NCI-H748 (cell line): ENCODE data around the gene CDX2.
"Not testable (repeated sequence)": the region's sequence is repeated elsewhere in the genome, so short reads cannot be mapped to it uniquely, and the experiment has no call there.

ENCODE experiments used
- DNase-seq: peaks from one replicate; lab custom pipeline; 2025; ENCODE audit not compliant: unreplicated experiment; lab: John Stamatoyannopoulos, UW

CDX2 gene

DNA sequence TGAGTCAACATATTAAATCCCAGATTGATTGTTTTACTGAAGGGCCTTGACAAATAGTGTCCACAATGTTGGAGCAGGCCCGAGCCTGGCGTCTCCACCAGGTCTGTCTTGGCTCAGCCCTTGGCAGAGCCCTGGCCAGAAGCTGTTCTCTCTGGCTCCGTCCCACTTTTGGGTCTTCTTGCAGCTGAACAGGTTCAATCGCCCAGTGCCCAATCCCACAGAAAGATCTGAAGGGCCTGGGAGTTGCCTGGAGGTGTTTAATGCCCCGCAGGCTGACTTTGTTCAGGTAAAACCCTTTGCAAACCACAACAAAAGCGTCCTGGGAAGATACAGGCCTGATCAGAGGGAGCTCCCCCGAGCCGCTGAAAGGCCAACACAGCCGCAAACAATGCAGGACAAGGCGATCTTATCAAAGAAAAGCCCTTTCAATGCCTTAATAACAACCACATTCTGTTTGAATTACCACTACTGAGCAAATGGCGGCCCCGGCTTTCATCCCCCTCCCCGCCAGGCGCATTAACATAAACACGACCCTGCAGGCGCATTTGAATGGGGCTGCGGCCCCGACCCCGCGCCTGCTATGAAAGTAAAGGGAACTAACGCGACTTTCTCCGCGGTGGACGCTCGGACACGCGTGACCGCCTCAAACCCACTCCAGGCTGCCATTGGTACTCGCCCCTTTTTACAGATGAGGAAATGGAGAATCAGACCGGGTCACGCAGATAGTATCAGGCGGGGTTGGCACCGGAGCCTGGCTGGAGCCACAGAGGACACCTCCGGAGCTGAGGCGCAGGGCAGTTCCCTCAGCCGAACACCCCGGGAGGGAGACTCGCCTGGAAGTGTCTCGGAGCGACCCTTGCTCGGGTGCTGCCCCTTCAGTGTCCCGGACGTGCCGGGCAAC is 3.1 kb downstream of the CDX2 start:
- DNase-seq: peak; percentile 80

DNA sequence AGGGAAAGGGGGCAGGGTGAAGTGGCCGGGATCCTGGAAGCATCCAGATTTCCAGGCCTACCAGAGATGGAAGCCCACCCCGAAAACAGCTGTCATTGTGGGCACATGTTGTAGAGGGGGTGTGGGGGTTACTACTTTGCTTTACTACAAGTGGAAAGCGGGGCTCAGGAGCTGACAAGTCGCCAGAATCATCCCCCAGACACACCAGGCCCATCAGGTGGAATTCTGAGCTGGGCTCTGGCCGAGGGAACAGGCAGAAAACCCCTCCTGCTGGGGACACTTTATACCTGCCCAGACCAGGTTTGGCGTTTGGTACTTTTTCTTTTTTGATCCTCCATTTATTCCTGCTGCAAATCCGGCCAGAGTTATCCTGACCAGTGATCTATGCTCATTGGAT is 3.8 kb downstream of the CDX2 start:
- DNase-seq: no peak

DNA sequence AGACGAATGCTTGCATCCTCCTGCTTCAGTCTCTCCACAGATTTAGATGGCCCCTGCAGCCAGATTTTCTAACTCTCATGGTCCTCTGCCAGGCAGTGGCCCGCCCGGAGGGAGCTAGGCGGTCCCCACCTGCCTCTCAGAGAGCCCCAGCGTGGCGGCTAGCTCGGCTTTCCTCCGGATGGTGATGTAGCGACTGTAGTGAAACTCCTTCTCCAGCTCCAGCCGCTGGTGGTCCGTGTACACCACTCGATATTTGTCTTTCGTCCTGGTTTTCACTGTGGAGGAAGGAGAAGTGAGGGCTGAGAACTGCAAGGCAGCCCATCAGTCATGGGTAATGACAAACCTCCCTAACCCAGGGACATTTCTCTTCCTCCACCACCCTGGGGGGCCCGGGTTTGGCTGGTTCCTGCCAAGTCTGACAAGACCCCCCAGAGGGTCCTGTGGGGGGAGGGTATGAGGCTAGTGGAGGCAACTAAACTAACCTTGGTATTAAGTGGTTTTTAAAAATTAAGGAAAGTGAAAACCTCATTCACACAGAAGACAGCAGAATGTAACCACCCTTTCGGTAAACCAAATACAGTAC is 4.3 kb downstream of the CDX2 start:
- no peak for DNase-seq

DNA sequence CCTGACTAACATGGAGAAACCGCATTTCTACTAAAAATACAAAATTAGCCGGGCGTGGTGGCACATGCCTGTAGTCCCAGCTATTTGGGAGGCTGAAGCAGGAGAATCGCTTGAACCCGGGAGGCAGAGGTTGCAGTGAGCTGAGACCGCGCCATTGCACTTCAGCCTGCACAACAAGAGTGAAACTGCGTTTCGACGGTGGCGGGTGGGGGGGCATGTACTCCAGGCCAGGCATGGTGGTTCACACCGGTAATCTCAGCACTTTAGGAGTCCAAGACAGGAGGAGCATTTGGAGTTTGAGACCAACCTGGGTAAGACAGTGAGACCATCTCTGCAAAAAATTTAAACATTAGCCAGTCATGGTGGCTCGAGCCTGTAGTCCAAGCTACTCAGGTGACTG is 4.9 kb downstream of the CDX2 start:
- DNase-seq: not testable (repeated sequence)

DNA sequence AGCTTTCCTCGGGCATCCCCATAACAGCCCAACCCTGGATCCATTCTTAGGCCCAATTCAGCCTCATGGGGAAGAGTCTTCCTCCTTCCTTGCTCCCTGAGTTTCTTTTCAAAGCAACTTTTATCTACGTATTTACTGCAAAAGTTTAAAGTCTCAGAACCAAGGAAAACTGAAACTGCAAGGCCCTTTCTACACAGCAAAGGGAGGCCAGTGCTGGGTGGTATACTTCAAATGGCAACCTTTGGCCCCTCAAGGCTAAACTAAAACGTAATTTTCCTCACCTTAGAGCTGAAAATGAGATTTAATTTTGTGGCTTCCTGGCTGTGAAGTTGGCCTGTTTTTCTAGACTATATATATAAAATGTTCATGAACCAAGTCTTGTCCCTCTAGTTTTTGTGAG is 5.6 kb downstream of the CDX2 start:
- DNase-seq: no peak

DNA sequence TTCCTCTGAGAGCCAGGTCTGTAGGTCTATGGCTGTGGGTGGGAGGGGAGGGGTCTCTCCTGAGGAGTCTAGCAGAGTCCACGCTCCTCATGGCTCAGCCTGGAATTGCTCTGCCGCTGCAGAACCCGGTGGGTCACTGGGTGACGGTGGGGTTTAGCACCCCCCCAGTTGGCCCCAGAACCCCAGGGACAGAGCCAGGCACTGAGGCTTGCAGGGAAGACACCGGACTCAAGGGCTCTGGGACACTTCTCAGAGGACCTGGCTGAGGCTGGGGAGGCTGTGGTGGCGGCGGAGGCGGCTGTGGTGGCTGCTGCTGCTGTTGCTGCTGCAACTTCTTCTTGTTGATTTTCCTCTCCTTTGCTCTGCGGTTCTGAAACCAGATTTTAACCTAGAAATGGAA is 6.1 kb downstream of the CDX2 start:
- DNase-seq: no peak

DNA sequence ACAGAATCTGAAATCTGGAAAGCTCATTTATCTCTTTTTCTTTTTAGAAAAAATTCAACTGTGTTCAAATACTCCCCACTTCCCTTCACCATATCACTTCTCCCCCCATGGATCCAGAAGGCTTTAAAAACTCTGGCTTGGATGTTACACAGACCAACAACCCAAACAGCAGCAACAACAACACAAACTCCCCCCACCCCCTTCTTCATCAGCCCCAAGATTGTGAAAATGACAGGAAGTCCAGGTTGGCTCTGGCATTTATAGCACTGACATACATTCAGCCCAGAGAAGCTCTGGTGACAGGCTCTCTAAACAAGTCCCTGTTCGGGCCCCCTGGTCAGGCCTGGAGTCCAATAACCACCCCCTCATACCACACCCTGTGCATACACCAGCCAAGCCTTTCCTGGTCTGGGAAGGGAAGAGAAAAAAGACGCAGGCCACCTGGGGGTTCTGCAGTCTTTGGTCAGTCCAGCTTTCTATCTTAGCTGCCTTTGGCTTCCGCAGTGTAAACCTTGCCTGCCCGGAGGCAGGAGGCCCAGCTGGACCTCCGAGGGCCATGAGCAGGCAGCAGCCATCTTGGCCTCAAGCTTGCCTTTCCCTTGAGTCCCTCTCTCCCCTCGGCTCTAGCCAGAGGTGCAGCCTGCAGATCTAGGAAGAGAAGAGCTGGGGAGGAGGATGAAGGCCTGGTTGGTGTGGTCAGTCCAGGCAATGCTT is 6.8 kb downstream of the CDX2 start:
- DNase-seq: no peak

DNA sequence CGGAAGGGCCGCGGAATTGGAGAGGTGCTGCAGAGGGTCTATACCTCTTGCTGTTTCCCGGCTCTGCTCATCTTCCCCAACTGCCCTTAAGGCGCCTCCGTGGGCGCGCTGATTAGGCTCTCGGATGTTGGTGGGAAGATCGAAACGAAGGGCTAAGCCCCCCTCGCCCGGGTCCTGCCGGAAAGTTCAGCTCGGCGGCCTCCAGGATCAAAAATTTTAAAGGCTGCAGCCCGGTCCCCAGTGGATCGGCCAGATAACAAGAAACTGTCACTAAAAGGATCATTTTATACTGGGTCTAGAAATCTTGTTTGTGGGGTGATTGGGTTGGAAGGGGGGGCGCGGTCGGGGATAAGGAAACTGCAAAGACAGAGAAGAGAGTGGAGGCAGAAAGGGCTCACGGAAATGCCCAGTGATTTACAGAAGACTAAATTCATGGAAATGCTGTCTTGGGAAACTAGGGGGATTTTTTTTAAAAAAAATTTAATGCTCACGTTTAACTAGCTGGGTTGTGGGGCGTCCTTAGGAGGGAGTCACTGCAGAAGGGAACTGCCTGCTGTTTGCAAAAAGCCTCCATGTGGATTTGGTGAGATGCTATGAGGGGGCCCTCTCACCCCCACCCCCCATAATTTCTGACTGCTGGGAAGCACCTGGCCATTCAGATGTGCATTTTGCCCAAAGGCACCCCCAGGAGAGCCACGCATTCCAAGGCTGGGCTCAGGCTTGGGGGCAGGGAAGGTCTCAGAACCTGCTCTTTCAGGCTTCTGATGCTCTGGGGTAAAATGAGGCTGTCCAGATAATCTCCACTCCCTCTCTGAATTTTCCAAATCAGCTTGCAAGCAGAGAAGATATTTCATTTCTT is 7.7 kb downstream of the CDX2 start:
- DNase-seq: peak; percentile 52

DNA sequence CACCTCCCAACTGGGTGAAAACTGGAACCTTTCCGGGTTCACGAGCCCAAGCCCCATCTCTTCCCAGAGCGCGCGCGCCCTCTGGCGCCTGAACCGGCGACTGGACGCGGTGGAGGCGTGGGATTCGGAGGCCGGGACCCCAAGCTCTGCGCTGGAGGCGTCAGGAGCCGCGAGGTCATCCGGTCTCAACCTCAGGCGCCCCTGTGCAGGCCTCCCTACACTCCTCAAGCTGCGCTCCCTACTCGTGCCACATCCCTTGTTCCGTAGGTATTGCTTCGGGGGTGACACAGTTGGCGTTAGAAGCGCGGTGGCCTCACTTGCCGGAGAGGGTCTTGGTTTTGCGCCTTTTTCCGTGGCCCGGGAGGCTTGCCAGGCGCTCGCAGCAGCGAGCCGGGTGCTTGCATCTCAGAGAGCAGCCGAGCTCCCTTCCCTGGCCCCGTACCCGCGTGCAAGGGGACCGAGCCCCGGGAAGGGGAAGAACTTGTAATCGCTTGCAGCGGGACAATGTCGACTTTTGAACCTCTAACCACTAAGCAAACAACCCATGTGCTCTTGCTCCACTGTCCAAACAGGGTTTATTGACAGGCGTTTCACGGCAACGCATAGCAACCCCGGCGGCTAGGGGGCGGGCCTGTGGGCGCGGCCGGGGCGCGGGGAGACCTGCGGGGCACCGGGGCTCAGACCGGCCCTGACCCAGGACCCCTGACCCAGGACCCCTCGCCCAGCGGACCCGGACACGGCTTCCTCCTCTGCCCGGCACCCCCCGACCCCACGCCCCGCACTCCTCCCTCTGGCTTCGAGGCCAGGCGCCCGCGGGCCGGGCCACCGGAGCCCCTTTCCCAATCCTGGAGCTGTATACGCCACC is 8.5 kb downstream of the CDX2 start:
- peak; percentile 93 for DNase-seq

DNA sequence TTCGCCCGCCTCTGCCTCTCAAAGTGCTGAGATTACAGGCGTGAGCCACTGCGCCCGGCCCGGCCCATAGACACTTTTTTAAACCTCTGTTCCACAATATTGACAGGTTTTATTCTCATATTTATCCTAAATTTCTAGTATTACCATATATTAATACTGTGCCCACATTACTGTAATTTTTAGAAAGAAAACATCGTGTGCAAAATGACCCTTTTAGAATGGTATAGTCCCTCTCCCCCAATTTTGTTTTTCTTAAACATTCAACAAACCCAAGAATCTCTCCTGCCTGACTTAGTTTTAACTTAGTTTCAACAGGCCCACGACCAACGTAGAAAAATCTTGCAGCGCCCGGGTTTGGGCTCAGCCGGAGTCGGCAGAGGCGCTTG is 9.1 kb downstream of the CDX2 start:
- no peak for DNase-seq

DNA sequence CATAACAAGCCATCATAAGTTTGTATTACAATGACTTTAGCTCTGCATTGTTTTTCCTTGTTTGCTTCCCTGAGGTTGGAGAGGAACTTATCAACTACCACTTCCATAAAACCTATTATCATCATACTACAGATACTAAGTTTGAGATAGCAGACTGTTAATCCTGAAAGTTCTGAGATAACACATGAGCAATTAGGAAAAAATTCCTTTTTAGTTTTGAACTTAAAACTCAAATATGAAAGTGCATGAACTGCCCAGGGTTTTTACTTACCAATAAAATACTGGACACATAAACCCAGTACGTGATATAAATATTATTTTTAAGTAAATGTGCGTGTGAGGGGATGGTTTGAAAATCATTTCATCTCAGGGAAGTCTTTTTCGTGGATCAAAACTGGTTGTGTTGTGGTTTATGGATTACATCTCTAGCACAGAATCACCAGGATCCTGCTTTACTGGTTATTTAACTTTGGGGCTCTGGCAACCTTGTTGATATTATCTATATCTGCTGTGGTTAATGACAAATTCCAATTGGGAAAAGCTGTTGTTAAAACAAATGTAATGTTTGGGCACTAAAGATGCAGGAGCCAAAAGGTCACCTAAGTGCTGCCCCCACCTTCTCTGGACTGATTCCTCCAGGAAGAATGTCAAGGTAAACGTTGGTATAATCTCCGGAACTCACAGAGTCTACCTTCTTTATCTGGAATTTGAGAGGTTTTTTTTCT is 12.4 kb downstream of the CDX2 start:
- DNase-seq: no peak

DNA sequence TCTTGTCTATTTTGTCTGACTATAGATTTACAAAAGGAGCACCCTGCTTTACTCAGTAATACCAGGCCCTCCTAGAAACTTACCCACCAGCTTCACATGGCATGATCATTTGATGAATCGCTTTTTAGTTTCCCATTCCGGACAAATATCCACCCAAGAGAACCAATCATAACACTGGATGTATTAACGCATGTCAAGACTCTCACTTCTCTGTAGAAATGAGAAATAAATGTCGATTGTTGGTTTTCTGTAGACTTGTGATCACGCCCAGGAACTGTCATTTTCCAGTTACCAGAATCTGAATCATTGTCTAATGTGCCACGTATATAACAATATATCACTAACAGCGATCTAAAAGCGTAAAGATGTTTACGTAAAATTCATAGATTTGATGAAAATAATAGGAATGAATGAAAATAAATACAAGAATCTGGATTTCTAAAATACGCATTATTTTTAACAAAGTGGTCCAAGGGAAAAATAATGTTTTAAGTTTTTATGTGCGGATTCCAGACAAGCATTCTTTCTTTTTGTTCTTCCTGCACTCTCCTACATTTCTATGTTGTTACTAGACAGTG is 14.0 kb downstream of the CDX2 start:
- DNase-seq: no peak

DNA sequence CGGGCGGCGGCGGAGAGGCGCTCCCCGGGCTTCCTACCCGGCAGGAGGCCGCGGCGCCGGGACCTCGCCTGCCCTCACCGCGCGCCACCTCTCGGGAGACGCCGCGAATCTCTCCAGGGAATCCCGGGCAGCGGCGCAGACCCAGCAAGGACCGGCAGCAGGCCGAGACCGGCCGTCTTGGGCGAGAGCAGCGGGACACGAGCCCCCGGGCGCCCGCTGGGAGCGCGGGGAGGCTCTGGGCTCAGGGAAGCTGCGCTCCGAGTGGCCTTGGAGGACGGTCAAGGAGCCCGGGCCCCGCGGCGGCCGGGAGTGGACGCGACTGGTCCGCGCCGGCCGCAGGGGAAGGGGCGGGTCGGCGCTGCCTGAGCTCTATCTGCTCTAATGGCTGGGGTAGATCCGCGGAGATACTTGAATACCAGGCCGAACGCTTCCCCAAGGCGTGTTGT is 14.7 kb downstream of the CDX2 start:
- no peak for DNase-seq

DNA sequence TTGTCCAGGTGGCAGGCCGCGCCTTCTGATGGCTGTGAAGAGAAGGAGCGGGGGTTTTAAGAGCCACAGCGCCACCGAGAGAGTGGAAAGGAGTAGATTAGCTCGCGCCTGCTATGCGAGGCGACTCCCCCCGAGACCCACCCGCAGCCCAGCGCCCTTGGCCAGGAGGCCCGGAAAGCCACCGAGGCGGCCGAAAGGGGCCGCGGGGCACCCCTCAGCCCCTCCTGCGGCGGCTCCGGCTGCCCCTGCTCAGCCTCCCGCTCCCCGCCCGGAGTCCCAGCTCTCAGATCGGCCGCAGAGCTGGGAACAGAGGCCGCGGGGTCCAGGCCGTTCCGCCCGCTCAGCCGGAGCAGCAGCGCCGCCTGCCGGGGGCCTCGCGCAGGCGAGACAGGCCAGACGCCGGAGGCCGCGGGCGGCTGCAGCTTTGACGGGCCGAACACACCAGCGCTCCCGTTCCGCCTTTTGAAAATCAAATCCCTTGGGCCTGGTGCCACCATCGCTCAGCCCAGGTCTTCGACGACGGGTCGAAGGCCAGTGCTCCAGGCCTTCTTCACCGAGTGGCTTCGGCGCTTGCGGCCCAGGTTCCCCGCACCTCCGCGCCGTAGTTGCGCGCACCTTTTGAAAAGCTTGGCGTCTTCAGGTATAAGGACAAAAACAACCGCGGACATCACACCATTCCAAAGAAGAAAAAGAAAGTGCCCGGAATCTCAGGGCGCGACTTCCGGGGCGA is 15.3 kb downstream of the CDX2 start:
- peak; percentile 93 for DNase-seq

DNA sequence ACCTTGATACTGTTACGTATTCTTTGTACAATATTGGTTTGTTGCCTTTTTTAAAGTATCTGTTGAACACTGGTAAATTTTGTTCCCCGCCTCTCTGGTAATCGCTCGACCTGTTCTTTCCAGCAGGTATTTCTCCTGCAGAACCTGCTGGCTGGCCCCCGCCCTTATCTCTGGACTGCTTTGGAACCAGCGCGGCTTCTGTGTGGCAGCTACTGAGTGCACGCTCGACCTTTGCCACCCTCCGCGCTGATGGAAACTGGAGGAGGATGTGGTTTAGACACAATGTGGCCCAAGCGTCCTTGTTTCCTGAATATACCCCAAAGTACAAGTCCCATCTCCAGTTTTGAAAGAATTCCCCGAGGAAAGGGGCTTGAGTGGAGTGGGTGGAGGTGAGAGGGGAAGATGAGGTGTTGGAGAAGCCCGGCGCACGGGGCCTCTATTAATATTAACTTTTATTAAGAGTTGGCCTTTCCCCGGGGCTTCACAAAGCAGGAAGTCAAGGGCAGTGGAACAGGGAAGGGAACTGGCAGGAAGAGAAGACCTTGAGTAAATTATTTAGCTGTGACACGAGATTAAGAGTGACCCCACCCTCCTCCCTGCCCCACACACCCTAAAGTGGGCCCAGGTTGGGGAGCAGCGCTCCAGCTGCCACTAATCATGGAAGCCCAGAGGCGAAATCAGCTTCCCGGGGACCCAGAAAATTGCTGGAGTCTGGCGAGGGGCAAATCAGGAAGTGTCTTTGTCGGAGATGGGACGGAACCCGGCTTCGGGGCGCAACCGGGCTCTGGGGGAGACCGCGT is 16.0 kb downstream of the CDX2 start:
- DNase-seq: no peak

DNA sequence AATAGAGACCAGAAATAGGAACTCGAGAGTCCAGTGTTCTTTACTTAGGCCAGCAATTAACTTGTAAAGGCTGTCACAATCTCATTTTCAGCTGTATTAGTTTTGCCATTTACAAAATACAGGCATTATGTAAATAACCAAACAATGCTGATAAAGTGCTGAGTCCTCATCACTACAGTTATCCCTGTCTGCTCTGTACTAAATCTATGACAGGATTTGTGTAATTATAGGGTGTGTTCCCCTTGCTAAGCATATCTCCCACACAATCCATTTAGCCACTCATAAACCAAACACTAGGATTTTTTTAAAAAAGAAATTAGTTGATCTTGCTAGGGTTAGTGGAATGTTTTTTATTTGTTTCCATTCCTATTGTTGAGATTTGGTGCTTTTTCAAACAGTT is 26.1 kb downstream of the CDX2 start:
- DNase-seq: peak; percentile 98

DNA sequence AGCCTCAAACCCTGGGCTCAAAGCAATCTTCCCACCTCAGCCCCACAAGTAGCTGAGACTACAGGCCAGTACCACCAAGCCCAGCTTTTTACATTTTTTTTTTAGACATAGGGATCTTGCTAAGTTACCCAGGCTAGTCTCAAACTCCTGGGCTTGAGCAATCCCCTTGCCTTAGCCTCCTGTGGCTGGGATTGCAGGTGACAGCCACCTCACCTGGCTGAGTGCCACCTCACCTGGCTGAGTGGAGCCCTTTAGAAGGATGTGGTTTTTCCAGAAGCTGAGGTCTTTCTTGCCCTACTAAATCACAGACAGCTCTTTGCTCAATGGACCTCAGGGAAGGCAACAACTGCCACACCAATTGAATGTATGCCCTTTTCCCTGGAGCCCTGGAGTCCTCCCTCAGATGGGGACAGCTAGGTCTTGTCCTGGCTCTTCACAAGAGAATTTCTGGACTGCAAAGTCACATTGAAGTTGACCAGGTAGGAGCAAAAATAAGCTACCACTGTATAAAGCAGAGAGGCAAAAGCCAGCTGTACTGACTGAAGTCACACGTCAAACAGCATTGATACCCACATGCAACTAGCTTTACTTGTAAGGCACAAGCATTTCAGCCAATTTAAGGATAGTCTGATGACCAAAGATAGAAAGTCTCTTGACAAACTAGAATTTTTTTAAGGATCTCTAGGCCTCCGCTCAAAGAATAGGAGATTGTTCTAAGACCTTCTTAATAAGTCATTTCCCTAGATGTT is 35.4 kb downstream of the CDX2 start:
- DNase-seq: peak; percentile 38
